ENCODE results near the gene ESRRG.
A peak's percentile ranks its signal among the peaks of the same experiment; 100 is the strongest.

ESRRG gene

GRCh38 chr1:216587715-216588114, 135.5 kb downstream of the ESRRG start:
- no peak for DNase-seq (ENCODE audit: extremely low read depth, low read depth)
- H3K4me3 ChIP-seq (replicated peaks; ENCODE audit: low read depth, low read length) = no peak overlapping the region
- TF ChIP-seq CTCF (IDR thresholded peaks at IDR 0.05; ENCODE audit: low read depth, low read length, missing control alignments) = no peak

- no peak for DNase-seq (ENCODE audit: extremely low read depth, low read depth)
- no peak overlapping the region for H3K4me3 ChIP-seq (replicated peaks; ENCODE audit: low read depth, low read length)
- TF ChIP-seq CTCF (IDR thresholded peaks at IDR 0.05; ENCODE audit: low read depth, low read length, missing control alignments) = no peak
Measured at GRCh38 chr1:216582151-216582550, 141.1 kb downstream of the ESRRG start.

GRCh38 chr1:216580538-216581057, 142.6 kb downstream of the ESRRG start:
- no peak for DNase-seq (ENCODE audit: extremely low read depth, low read depth)
- H3K4me3 ChIP-seq (replicated peaks; ENCODE audit: low read depth, low read length) = no peak overlapping the region
- no peak for TF ChIP-seq CTCF (IDR thresholded peaks at IDR 0.05; ENCODE audit: low read depth, low read length, missing control alignments)

GRCh38 chr1:216576234-216576937, 146.8 kb downstream of the ESRRG start:
- DNase-seq (ENCODE audit: extremely low read depth, low read depth) = no peak
- no peak overlapping the region for H3K4me3 ChIP-seq (replicated peaks; ENCODE audit: low read depth, low read length)
- TF ChIP-seq CTCF (IDR thresholded peaks at IDR 0.05; ENCODE audit: low read depth, low read length, missing control alignments) = no peak

GRCh38 chr1:216566641-216567205, 156.5 kb downstream of the ESRRG start:
- TF ChIP-seq CTCF (IDR thresholded peaks at IDR 0.05; ENCODE audit: low read depth, low read length, missing control alignments) = peak; percentile 39
- H3K4me3 ChIP-seq (replicated peaks; ENCODE audit: low read depth, low read length) = no peak overlapping the region
- peak; percentile 4 for DNase-seq (ENCODE audit: extremely low read depth, low read depth)

GRCh38 chr1:216563087-216563486, 160.1 kb downstream of the ESRRG start:
- no peak for TF ChIP-seq CTCF (IDR thresholded peaks at IDR 0.05; ENCODE audit: low read depth, low read length, missing control alignments)
- no peak for DNase-seq (ENCODE audit: extremely low read depth, low read depth)
- no peak overlapping the region for H3K4me3 ChIP-seq (replicated peaks; ENCODE audit: low read depth, low read length)
